Right lung (tissue), 5 donors: ENCODE data around the gene MORC2. TPM values are rescaled to one million over a fixed set of nuclear protein-coding genes. Genes with fewer than 3 reads are reported as not detected.

Experiments used
- polyA plus RNA-seq, 5 donors: library from polyadenylated mRNA; unstranded; fragments of 120-200 nt; gene quantifications; one replicate each; pipeline versions ENCODE4 v1.2.1 to v1.2.3, GENCODE V29; 2013; ENCODE audit warnings: inconsistent platforms in 1 of 5, low replicate concordance in 1 of 5; ENCODE audit not compliant: insufficient read length in 5 of 5, insufficient read depth in 1 of 5

Gene MORC2
- polyA plus RNA-seq, 5 donors = 28.1 to 37.2 (median 35.9) TPM

Other genes starting within 250 kb of the MORC2 start
- 100 to 1,000 TPM; 162 to 280 (median 246) TPM for gene TUG1, start 491 bp upstream of the MORC2 start, polyA plus RNA-seq
- gene SMTN, start 112.5 kb upstream of the MORC2 start, polyA plus RNA-seq = 100 to 1,000 TPM in 1 of 5 donors, 10 to 100 TPM in 4; 57.0 to 106 (median 83.2) TPM
- gene SELENOM, start 138.8 kb upstream of the MORC2 start, polyA plus RNA-seq = 10 to 100 TPM in 2 of 5 donors, 1 to 10 TPM in 3; 7.6 to 31.3 (median 9.3) TPM
- 1 to 10 TPM; 1.7 to 4.2 (median 2.3) TPM for gene INPP5J, start 154.2 kb upstream of the MORC2 start, polyA plus RNA-seq
- gene PLA2G3, start 171.7 kb upstream of the MORC2 start, polyA plus RNA-seq = under 1 TPM in 3 of 5 donors, not detected in 2; 0.07 to 0.36 (median 0.34) TPM
- gene RNF185, start 191.4 kb upstream of the MORC2 start, polyA plus RNA-seq = 10 to 100 TPM; 35.3 to 40.7 (median 36.5) TPM
- 10 to 100 TPM; 43.0 to 58.9 (median 47.5) TPM for gene LIMK2, start 243.5 kb upstream of the MORC2 start, polyA plus RNA-seq